Measurements from ENCODE around the gene NOL11. TPM values are rescaled to one million over a fixed set of nuclear protein-coding genes. Genes with fewer than 3 reads are reported as not detected.
"Not testable (repeated sequence)": the region's sequence is repeated elsewhere in the genome, so short reads cannot be mapped to it uniquely, and the experiment has no call there.

The NOL11 gene
- total RNA-seq, 1 experiment from 2014 or later, result 81.0 TPM

GRCh38 chr17:67708378-67708777 is 9.4 kb upstream of the NOL11 start:
- DNase-seq (ENCODE audit: low spot score), result no peak

GRCh38 chr17:67711916-67712315 is 5.8 kb upstream of the NOL11 start:
- no peak for DNase-seq (ENCODE audit: low spot score)

DNA sequence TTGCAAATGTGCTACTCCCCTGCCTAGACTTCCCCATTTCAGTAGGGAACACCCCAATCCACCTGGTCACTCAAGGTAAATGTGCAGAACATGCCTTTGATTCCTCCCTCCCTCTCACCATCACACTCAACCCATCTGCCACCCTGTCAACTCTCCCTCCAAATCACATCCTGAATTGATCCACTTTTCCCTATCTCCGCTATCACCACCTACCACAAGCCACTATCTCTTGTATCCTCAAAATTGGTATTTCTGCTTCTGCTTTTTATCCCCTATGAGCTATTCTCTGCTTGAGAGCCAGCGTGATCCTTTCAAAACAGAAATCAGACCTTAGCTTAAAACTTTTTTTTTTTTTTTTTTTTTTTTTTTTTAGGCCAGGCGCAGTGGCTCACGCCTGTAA is 5.4 kb upstream of the NOL11 start:
- no peak for DNase-seq (ENCODE audit: low spot score)

DNA sequence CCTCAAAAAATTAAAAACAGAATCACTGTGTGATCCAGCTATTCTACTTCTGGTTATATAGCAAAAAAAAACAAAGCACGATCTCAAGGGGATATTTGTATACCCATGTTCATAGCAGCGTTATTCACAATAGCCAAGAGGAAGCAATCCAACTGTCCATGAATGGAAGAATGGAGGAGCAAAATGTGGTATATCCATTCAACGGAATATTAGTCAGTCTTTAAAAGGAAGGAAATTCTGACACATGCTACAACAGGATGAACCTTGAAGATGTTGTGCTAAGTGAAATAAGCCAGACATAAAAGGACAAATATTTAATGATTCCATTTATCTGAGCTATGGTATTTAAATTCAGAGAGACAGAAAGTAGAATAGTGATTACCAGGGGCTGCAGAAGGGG is 4.6 kb upstream of the NOL11 start:
- no peak for DNase-seq (ENCODE audit: low spot score)

DNA sequence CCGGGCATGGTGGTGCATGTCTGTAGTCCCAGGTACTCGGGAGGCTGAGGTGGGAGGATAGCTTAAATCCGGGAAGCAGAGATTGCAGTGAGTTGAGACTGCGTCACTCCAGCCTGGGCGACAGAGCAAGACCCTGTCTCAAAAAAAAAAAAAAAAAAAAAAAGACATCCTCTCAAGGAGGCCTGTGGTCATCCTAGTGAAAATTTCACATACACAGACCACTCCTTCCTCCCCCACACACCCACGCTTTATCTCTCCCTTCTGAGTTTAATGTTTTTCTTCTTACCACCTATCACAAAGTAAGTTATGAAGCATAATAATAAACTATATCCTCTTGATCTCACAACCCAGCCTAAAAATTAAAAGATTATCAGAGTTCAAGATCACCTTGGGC is 1.3 kb upstream of the NOL11 start:
- DNase-seq (ENCODE audit: low spot score), result no peak

DNA sequence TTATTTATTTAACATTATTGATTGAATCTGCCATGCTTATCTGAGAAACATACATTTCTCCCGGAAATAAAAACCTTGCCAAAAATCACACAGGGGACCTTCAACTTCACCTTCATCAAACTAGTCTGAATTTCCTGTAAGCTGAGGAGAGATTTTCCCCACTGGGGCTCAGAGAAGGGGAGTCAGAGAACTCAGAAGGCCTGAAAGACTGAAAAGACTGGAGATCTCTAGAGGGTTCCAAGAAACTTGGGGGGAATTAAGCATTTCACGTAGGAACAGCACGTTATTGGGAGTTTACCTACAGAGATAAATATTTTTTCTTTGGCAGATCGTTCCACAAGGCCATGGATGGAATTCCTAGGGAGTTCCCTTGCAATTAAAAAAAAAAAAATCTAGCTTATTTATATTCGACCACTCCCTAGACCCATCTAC is 528 bp upstream of the NOL11 start:
- no peak for DNase-seq (ENCODE audit: low spot score)

- peak; percentile 58 for DNase-seq (ENCODE audit: low spot score)
Observed at GRCh38 chr17:67718325-67718941, 697 bp downstream of the NOL11 start.

DNA sequence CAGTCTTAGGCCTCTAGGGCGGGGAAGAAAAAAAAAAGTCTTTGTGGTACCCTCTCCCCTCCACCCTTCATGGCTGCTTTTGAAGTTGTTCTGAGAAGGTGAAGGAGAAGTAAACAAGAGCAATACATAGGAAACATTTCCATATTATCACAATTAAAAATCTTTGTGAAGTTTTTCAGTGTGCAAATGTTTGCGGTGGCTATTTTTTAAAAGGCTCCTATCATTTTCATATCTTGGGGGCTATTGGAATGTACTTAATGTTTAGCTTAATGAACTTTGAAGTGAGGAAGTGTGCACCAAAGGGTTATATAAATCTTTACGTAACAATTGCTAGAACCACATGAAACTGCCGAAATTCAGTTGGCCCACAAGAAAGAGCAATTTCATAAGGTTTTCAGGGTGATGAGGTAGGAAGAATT is 7.6 kb downstream of the NOL11 start:
- no peak for DNase-seq (ENCODE audit: low spot score)

GRCh38 chr17:67725807-67726206 is 8.1 kb downstream of the NOL11 start:
- DNase-seq (ENCODE audit: low spot score), result no peak

- not testable (repeated sequence) for DNase-seq (ENCODE audit: low spot score)
Observed at GRCh38 chr17:67727152-67728039, 9.7 kb downstream of the NOL11 start.

GRCh38 chr17:67729903-67730302 is 12.2 kb downstream of the NOL11 start:
- DNase-seq (ENCODE audit: low spot score), result no peak

DNA sequence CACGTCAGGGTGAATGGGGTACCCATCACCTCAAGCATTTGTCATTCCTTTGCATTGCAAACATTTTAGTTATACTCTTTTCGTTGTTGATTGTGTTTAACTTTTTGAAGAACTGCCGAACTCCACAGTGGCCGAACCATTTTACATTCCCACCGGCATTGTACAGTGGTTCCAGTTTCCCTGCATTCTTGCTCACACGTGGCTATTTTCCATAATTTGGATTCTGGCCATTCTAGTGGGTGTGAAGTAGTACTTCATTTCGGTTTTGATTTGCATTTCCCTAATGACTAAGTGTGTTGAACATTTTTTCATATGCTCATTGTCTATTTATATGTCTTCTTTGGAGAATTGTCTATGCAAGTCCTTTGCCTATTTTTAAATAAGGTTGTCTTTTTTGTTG is 13.0 kb downstream of the NOL11 start:
- no peak for DNase-seq (ENCODE audit: low spot score)

- DNase-seq (ENCODE audit: low spot score), result no peak
Observed at GRCh38 chr17:67733449-67733848, 15.7 kb downstream of the NOL11 start.

GRCh38 chr17:67737145-67737544 is 19.4 kb downstream of the NOL11 start:
- no peak for DNase-seq (ENCODE audit: low spot score)

GRCh38 chr17:67742025-67742424 is 24.3 kb downstream of the NOL11 start:
- no peak for DNase-seq (ENCODE audit: low spot score)

- no peak for DNase-seq (ENCODE audit: low spot score)
Observed at GRCh38 chr17:67746704-67747571, 29.2 kb downstream of the NOL11 start.

DNA sequence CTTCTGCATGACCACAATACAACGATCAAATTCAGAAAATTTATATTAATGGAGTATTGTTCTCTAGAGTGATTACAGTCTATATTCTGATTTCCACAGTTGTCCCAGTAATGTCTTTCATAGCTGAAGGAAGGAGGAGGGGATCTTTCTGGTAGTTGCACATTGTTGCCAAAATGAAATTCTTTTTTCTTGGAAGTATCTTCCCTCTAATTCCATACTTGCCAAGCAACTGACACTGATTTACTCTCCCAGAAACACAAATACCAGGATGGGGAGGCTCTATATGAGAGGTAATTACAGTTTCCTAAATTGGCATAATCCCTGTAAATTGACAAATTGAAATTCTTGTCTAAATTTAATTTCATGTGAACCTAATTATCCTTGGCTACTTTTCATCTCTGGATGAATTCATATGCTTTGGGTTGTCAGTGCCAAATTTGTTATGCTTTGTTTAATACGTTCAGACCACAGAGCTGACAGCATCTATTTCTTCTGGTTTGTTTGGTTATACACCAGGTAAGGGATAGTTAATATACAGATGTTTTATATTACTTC is 30.0 kb downstream of the NOL11 start:
- DNase-seq (ENCODE audit: low spot score), result no peak

DNA sequence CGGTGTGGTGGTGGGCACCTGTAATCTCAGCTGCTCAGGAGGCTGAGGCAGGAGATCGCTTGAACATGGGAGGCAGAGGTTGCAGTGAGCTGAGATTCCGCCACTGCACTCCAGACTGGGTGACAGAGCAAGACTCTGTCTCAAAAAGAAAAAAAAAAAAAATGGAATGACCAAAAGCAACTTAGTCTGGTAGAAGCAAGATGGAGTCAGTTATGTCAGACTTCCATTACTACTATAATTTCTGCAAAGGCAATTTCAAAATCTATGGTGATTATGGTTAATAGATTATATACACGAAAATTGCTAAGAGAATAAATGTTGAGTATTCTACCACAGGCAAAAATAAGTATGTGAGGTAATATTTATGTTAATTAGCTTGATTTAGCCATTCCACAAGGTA is 32.3 kb downstream of the NOL11 start:
- DNase-seq (ENCODE audit: low spot score), result no peak

DNA sequence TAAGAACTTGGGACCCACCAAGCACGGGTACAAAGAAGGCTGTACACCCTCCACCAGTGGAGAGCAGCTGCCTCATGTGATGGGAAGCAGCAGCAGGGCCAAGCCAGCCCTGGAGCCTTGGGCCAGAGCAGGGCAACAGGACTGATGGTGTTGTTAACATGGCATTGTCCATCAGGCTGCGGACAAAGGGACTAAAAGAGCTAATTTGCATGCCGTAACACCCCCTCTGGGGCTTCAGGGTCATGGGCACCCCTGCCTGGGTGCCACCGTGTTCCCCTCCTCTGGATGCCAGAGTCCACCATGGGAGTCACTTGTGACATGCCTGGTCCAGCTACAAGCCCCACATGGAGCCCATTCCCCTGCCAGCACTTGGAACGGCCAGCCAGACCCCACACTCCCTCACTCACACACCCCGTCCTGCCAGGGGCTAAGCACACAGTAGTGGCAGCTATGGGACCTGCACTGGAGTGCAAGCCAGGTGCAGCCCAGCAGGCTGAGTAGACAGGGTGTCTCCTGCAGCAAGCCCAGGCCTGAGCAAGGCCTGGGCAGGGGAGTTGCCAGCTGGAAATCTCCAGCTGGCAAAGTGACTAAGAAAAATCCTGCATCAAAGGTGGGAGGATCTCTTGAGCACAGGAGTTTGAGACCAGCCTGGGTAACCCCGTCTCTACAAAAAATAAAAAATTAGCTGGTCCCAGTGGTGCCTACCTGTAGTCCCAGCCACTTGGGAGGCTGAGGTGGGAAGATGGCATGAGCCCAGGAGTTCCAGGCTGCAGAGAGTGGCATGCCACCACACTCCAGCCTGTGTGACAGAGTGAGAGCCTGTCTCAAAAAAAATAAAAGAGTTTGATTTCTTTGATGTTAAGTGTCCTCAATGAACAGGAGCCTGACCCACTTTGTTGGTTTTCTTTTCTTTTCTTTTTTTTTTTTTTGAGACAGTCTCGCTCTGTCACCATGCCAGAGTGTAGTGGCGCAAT is 33.7 kb downstream of the NOL11 start:
- DNase-seq (ENCODE audit: low spot score), result no peak

- not testable (repeated sequence) for DNase-seq (ENCODE audit: low spot score)
Observed at GRCh38 chr17:67752160-67752559, 34.4 kb downstream of the NOL11 start.

DNA sequence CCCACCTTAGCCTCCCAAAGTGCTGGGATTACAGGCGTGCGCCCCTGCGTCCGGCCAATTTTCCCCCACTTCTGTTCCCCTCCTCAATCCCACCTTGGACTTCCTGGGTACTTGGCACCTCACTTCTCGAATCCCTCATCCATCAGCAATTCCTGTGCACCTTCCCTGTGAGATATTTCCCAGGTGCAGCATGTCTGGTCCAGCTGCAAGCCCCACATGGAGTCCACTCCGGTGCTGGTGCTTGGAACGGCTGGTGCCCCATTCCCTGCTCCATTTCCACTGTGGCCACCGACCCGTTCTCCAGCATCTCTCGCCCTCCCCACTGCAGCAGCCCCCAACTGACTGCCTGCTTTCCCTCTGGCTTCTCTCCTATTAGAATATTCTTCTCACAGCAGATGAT is 35.3 kb downstream of the NOL11 start:
- no peak for DNase-seq (ENCODE audit: low spot score)
